ENCODE results near the gene MMP25. TPM values are rescaled to one million over a fixed set of nuclear protein-coding genes. Genes with fewer than 3 reads are reported as not detected.
"Not testable (repeated sequence)": the region's sequence is repeated elsewhere in the genome, so short reads cannot be mapped to it uniquely, and the experiment has no call there.

Gene MMP25
- polyA plus RNA-seq, 4 donors, result 0.67 to 2.7 (median 1.5) TPM

- not testable (repeated sequence) for DNase-seq (ENCODE audit: low read depth in 4 of 4, low spot score in 3 of 4)
Observed at GRCh38 chr16:3053330-3053710, 7.0 kb downstream of the MMP25 start.

GRCh38 chr16:3054965-3055733 is 8.8 kb downstream of the MMP25 start:
- DNase-seq (ENCODE audit: low read depth in 4 of 4, low spot score in 3 of 4), result no peak

GRCh38 chr16:3055734-3056115 is 9.4 kb downstream of the MMP25 start:
- not testable (repeated sequence) for DNase-seq (ENCODE audit: low read depth in 4 of 4, low spot score in 3 of 4)

- DNase-seq (ENCODE audit: low read depth in 4 of 4, low spot score in 3 of 4), result no peak
Observed at GRCh38 chr16:3056336-3057180, 10.2 kb downstream of the MMP25 start.

GRCh38 chr16:3057181-3058138 is 11.1 kb downstream of the MMP25 start:
- no peak for DNase-seq (ENCODE audit: low read depth in 4 of 4, low spot score in 3 of 4)

- DNase-seq (ENCODE audit: low read depth in 4 of 4, low spot score in 3 of 4), result no peak
Observed at GRCh38 chr16:3058139-3059030, 12.0 kb downstream of the MMP25 start.

GRCh38 chr16:3059041-3059722 is 12.8 kb downstream of the MMP25 start:
- peak in 3 of 4 donors; percentile 72 to 82 (median 78) for DNase-seq (ENCODE audit: low read depth in 4 of 4, low spot score in 3 of 4)

GRCh38 chr16:3059723-3060242 is 13.4 kb downstream of the MMP25 start:
- DNase-seq (ENCODE audit: low read depth in 4 of 4, low spot score in 3 of 4), result no peak

GRCh38 chr16:3060339-3061127 is 14.2 kb downstream of the MMP25 start:
- DNase-seq (ENCODE audit: low read depth in 4 of 4, low spot score in 3 of 4), result no peak

- no peak for DNase-seq (ENCODE audit: low read depth in 4 of 4, low spot score in 3 of 4)
Observed at GRCh38 chr16:3062553-3062952, 16.2 kb downstream of the MMP25 start.

GRCh38 chr16:3063625-3064386 is 17.4 kb downstream of the MMP25 start:
- DNase-seq (ENCODE audit: low read depth in 4 of 4, low spot score in 3 of 4), result no peak

- no peak for DNase-seq (ENCODE audit: low read depth in 4 of 4, low spot score in 3 of 4)
Observed at GRCh38 chr16:3065069-3065741, 18.8 kb downstream of the MMP25 start, which contains the start of gene IL32. Gene IL32, plus strand, starts transcription at chr16:3065640. Its CDS starts 172 bp downstream, at chr16:3065812.

GRCh38 chr16:3065742-3066439 is 19.5 kb downstream of the MMP25 start:
- no peak for DNase-seq (ENCODE audit: low read depth in 4 of 4, low spot score in 3 of 4)

- DNase-seq (ENCODE audit: low read depth in 4 of 4, low spot score in 3 of 4), result no peak
Observed at GRCh38 chr16:3066440-3066748, 20.0 kb downstream of the MMP25 start.

GRCh38 chr16:3068487-3068886 is 22.1 kb downstream of the MMP25 start:
- DNase-seq (ENCODE audit: low read depth in 4 of 4, low spot score in 3 of 4), result no peak

- DNase-seq (ENCODE audit: low read depth in 4 of 4, low spot score in 3 of 4), result not testable (repeated sequence)
Observed at GRCh38 chr16:3069146-3069545, 22.8 kb downstream of the MMP25 start.

Data from left renal pelvis (tissue), 4 donors.